RPMI7951 (cell line): ENCODE results near the gene GALNT17. TPM values are rescaled to one million over a fixed set of nuclear protein-coding genes. Genes with fewer than 3 reads are reported as not detected.

Experiments used
- DNase-seq: peaks from one replicate; pipeline ENCODE4 v3.0.0-alpha.2; 2012; ENCODE audit warnings: low read depth
- total RNA-seq: library from RNA; depleted of rRNA; stranded (reverse); fragments of >200 nt; shearing (Covaris generic); gene quantifications from 2 replicates; pipeline ENCODE4 v1.2.3, GENCODE V29; 2014; rRNA removed

The GALNT17 gene
- total RNA-seq, result not detected in 2 replicates

DNA sequence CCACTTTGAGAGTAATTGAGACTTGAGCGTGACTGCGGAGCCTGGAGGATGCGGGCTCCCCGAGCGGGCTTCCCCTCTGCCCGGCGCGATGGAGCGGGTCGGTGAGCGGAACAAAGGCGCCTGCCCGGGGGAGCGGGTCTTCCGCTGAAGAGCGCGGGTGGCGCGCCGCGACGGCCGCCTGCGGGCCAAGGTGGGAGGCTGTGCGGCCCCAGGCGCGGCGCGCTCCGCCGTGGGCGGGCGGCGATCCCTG lies at the start of gene GALNT17:
GALNT17 (plus strand) TSS at position 18 of the 250 bp plus-strand sequence.
- no peak for DNase-seq

DNA sequence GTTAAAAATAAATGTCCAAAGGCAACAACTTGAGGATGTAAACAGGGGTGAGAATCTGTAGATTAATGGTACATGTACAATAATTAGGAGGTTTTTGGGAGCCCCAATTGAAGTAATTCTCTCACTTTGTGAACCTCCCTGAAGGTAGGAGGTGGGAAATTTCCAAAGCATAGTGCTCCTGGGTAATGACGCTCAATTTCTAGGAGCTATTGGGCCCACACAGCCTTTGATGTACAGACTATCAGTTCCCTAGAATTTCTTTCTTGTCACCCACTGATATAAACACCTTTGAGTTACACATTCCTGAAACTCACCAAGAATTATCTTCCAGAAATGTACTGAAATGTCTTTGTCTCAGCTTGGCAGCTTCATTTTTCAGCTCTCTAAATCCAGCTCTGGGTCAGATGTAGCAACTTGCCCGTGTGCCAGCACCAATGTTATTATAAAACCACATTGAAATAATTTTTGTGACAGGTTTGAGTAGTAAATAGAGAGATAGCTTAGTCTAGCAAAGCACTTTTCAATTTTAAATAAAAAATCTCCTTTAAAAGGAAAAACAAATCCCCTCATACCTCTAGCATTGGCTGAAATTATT lies 36.6 kb upstream of the GALNT17 start:
- DNase-seq, result no peak

GRCh38 chr7:71096351-71096750 lies 35.6 kb upstream of the GALNT17 start:
- DNase-seq, result no peak

- DNase-seq, result no peak
Measured at GRCh38 chr7:71106226-71106625, 25.7 kb upstream of the GALNT17 start.

DNA sequence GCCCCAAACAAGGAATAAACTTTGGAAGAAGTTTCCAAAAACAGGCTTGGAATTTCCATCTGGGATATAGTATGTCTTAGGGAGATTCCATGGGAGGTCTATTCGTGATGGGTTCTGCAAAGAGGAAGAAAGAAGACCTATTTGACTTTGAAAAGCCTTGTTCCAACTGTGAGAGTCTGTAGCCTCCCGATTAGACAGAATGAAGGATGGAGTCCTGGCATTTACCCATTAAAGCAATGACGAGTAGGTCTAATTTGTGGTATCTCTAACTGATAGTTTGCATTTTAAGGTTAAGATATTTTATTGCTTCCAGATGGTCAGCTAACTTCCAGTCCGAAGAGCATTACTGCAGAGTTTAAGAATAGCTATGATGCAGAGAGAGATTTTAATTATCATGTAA lies 19.5 kb upstream of the GALNT17 start:
- no peak for DNase-seq

DNA sequence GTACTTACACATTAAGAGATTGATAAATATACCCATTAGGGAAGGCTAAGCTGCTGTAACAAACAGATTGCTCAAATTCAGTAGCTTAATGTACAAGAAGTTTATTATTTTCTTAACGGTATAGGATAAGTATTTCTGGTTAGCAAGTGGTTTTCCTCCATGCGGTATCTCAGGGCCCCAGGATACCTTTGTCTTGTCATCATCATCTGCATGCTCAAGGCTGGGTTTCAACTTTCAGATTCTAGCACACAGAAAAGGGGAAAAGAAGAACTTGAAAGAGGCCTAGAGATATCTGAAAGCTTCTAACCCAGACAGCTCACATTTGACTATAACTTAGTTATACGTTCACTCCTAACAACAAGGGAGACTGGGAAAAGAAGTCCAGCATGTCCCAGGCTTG lies 11.8 kb upstream of the GALNT17 start:
- DNase-seq, result no peak

DNA sequence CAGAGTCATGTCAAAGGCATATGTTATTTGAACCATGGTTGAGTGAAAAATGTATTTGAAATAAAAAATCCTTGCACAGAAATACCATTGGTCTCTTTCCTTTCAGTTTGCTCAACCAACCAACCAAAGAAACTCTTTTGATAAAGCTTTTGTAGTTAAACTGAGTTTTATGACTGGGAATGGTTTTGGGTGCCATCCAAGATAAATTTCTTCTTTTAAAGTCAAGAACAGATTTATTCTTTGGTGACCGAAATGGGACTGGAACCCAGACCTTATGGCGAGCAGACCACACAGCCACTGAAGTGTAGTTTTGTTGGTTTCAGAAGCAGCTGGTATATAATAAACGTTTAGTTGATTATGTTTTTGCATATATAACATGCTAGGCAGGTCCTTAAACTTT lies 2.8 kb upstream of the GALNT17 start:
- no peak for DNase-seq

DNA sequence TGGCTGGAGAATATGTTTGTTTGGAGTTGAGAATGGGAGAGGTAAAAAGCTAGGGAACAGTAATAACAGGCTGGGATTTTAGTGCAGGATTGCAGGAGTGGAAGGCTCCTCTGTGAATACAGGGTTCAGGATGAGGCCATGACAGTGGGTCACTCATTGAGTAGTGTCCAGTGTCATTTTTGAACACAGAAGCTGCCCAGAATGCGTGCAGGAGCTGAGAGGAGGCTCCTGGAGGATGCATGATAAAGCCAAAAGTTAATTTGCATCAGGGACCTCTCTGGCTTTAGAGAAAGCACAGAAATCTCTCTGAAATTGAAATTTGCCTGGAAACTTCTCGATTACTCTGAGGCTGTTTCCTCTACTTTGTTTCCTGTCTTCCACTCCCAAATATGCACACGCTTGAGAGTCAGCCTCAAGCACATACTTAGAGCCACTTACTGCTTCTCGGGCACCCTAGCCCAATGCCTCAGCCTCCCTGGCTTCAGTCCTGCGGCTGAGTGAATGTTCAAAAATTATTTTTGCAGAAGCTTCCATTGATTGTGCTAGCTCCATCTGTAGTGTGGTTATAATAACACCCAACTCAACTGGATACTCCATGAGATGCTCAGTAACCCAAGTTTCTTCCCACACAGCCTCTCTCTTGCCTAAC lies 1.8 kb upstream of the GALNT17 start:
- DNase-seq, result no peak

GRCh38 chr7:71131256-71132126 lies 453 bp upstream of the GALNT17 start:
- no peak for DNase-seq

GRCh38 chr7:71132377-71133231 lies 660 bp downstream of the GALNT17 start:
- DNase-seq, result no peak

DNA sequence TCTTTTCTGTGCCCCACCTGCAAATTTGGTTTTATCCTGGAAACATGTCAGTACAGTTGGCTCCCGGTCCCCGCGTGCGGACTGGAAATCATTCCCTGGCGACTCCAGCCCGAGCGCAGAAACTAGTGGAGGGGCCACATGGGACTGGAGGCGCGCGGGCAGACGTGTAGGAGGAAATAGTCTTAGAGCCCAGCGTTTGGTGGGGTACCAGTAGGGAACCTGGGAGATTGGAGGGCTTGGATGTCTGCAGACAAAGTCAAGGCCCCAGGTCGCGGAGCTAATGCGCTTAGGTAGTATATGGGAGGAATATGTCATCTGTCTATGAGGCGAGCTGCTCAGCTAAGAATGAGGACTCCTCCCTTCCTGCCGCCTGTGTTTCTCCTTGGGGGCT lies 1.3 kb downstream of the GALNT17 start:
- no peak for DNase-seq

DNA sequence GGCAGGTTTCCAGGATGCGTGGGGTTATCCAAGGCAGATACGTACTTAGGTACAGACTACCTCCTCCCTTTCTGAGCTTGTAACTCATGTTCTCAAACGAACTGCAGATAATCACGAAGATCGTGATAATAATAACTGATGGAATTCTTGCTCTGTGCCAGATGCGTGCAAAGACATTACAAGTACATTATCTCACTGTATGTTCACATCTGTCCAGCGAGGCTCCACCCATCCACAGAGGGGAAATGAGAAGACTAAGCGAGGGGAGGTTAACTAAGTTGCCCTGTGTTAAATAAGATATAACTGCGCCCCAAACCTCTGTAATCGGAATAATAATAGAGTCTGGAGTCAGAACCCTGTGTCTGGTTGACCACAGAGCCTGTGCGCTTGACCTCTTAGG lies 1.9 kb downstream of the GALNT17 start:
- no peak for DNase-seq

DNA sequence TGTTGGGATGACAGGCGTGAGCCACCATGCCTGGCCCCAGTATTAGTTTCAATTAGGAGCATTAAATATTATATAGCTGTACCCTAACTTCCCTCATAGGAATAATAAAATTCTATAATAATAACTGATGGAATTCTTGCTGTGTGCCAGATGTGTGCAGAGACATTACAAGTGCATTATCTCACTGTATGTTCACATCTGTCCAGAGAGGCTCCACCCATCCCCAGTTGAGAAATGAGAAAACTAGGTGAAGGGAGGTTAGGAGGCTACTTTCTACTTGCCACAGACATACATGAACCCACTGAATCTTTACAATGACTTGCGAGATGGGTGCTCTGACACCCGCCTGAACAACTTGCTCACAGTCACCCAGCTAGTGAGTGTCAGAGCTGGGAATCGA lies 3.2 kb downstream of the GALNT17 start:
- no peak for DNase-seq

DNA sequence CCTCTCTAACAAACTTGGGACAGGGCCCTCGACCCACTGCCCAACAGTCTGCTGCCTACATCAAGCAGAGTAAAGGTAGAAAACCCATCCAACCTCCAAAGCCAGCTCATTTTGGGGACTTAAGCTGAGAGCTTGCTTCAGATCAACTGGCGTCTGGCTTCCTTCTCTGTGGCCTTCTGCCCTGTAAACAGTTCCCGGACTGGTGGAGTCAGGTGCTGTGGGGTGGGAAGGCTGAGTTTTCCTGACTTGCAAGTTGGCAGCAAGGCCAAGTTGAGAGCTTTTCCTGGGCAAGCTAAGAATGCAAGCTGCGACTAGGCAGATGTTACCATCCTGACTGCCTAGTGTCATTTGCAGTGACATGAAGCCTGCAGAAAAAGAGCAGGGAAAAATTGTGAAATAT lies 3.7 kb downstream of the GALNT17 start:
- DNase-seq, result no peak

DNA sequence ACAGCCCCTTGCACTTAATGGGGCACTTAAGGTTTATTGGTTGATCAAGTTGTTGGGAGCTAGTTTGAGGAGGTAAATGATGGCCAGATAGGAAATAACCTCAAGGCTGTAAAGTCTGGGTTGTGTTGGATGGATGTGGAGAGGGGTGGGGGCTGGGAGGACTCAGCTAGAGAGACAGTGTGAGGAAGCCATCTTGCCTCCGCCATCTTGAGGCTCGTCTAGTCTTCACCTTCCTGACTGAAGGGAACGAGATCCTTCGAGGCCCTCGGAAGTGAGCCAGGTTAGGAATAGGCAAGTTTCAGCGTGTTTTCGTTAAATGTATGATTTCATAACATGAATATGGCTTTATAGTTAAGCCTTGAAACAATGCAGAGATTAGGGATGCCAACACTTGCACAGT lies 5.5 kb downstream of the GALNT17 start:
- no peak for DNase-seq

DNA sequence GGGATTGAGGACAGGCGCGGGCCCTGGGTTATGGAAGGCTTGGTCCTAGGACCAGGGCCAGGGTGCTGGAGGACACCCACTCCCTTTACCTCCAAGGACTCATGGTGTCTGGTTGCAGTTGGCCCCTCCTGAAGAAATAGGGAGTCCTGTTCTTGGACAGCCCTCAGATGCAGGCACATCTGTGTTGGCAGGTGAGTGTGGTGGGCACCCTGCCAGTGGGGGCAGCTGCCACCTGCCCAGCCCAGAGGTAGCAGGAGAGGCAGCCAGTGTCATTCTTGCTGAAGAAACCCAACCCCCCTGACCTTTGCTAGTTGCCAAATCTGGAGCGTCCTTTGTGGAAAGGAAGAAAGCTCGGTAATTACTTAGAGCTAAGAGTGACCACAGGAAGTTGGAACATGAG lies 8.3 kb downstream of the GALNT17 start:
- DNase-seq, result no peak

DNA sequence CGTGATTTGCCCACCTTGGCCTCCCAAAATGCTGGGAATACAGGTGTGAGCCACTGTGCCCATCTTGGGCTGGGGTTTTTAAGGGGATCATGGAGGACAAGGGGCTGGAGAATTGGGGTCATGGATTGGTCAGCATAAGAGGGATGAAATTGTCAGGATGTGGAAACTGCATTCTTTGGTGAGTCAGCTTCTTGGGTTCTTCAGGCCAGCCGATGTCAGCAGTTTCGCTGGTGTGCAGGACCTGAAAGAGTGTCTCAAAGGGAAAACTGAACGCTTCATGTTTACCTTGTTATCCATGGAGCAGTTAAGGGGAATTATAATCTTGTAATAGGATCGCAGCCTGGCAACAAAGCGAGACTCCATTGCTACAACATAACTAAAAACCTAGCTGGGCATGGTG lies 13.0 kb downstream of the GALNT17 start:
- no peak for DNase-seq

GRCh38 chr7:71145906-71146901 lies 14.3 kb downstream of the GALNT17 start:
- DNase-seq, result no peak

- DNase-seq, result no peak
Measured at GRCh38 chr7:71148098-71148497, 16.2 kb downstream of the GALNT17 start.

DNA sequence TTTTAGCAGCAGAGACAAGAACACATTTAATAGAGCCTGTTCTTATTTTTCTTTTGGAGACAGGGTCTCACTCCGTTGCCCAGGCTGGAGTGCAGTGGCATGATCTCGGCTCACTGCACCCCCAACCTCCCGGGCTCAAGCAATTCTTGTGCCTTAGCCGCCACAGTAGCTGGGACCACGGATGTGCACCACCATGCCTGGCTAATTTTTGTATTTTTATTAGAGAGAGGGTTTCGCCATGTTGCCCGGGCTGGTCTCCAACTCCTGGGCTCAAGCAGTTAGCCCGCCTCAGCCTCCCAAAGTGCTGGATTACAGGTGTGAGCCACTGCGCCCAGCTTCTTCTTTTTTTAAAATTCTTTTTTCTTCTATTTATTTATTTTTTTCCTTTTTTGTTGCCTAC lies 23.3 kb downstream of the GALNT17 start:
- DNase-seq, result no peak

GRCh38 chr7:71157757-71158156 lies 25.8 kb downstream of the GALNT17 start:
- no peak for DNase-seq
